ENCODE results near the gene PLEKHO1. TPM values are rescaled to one million over a fixed set of nuclear protein-coding genes. Genes with fewer than 3 reads are reported as not detected.

Gene PLEKHO1
- total and polyA plus RNA-seq, 2 of the 4 experiments (the other 2 are of a cell fraction), result 51.4 to 56.0 TPM

DNA sequence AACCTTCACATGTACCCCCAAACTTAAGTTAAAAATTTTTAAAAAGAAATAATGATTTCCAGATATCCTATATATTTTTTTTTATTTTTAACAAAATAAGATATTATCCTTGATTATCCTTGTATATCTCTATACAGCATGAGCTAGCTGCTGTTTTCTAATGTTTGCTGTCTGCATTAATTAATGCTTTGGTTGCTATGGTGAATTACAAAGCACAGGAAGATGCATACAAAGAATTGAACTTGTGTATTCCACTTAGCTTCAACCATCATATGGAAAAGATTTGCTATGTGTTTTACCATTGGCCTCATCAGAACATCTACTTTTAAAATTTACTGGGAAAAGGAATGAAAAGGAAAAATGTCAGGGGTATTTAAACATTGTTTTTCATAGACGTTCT lies 46.7 kb upstream of the PLEKHO1 start:
- Histone ChIP-seq H4K5ac (ENCODE audit: low read depth, low read length) (no peak overlapping the region), H4K8ac (ENCODE audit: low read depth in 2 of 2, low read length in 2 of 2) (no peak overlapping the region), H3K14ac (replicated peaks; ENCODE audit: low read depth, low read length) (no peak overlapping the region), H4K20me1 (ENCODE audit: insufficient read depth, low read length) (no peaks in the 10 kb centered on the region), H3K4ac (ENCODE audit: low read depth, low read length) (no peak overlapping the region), H3K4me2 (ENCODE audit: low read depth, low read length) (no peak overlapping the region), H3K9me3 (ENCODE audit: control insufficient read depth, insufficient read depth, low read length) (no peaks in the 10 kb centered on the region), H2BK15ac (ENCODE audit: low read depth, low read length) (no peak overlapping the region), H3K27me3 (ENCODE audit: control insufficient read depth, insufficient read depth, low read length) (no peaks in the 10 kb centered on the region), H4K91ac (ENCODE audit: insufficient read depth, low read depth, low read length) (no peak overlapping the region), H3K18ac (ENCODE audit: low read depth, low read length) (no peak overlapping the region), H2BK20ac (ENCODE audit: low read depth, low read length) (no peak overlapping the region), H2AK9ac (replicated peaks; ENCODE audit: low read depth, low read length, poor library complexity) (no peak overlapping the region), H3K9ac (ENCODE audit: low read depth, low read length) (no peak overlapping the region), H3K23ac (ENCODE audit: low read depth, low read length) (no peak overlapping the region), H2AFZ (replicated peaks; ENCODE audit: low read length, poor library complexity) (no peak overlapping the region), H3K36me3 (ENCODE audit: control insufficient read depth, insufficient read depth, low read length) (peaks cover 2% of the 10 kb centered on the region; the same call in 1 of the 2 replicates), H3K79me1 (ENCODE audit: low read depth in 1 of 2, low read length in 2 of 2) (no peaks in the 10 kb centered on the region; a peak in 1 of 4 replicates), H3K4me1 (ENCODE audit: control insufficient read depth, insufficient read depth, low read length) (no peaks in the 10 kb centered on the region), H3K27ac (ENCODE audit: insufficient read depth, low read length) (no peak overlapping the region), H3K56ac (ENCODE audit: extremely low read depth, insufficient read depth, low read length) (no peak overlapping the region), H2BK5ac (ENCODE audit: low read depth, low read length, poor library complexity, severe bottlenecking) (no peak overlapping the region), H3K4me3 (ENCODE audit: insufficient read depth, low read depth, low read length) (no peak overlapping the region), H2BK120ac (ENCODE audit: low read depth, low read length) (no peak overlapping the region), H3K9me1 (ENCODE audit: insufficient read depth, low read length) (no peaks in the 10 kb centered on the region), H2AK5ac (ENCODE audit: low read depth, low read length) (no peak overlapping the region)
- intact Hi-C loops (cut with micrococcal nuclease) (no loop called here), in situ Hi-C loops (cut with MboI; ENCODE audit: low sequenced_read_pairs) (no loop called here), dilution Hi-C loops (cut with HindIII; ENCODE audit: low sequenced_read_pairs, unreplicated experiment) (no loop called here)
- TF ChIP-seq, protein P1, sequence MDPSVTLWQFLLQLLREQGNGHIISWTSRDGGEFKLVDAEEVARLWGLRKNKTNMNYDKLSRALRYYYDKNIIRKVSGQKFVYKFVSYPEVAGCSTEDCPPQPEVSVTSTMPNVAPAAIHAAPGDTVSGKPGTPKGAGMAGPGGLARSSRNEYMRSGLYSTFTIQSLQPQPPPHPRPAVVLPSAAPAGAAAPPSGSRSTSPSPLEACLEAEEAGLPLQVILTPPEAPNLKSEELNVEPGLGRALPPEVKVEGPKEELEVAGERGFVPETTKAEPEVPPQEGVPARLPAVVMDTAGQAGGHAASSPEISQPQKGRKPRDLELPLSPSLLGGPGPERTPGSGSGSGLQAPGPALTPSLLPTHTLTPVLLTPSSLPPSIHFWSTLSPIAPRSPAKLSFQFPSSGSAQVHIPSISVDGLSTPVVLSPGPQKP (IDR thresholded peaks at IDR 0.05; ENCODE audit: borderline replicate concordance, low read depth, low read length), result no peak
- TF ChIP-seq RCOR1 (IDR thresholded peaks at IDR 0.05; ENCODE audit: insufficient replicate concordance, low read length), result no peak
- ChIA-PET CTCF (interaction anchor here (1.5 kb wide), 1 partner anchor 84 kb away, joined by 6 read pairs; no protein-coding TSS in a partner anchor), POLR2A (ENCODE audit: unreplicated experiment) (no interaction called here)
- DNase-seq, result no peak
- no CpG with 5 or more reads among the region's 1 CpG for WGBS, 2 experiments (ENCODE audit: extremely low coverage in 2 of 2, insufficient read length in 1 of 2)
- BruUV-seq (replicated peaks), result no TSS peak
- no peak for ATAC-seq (ENCODE audit: low read depth)
